Sigmoid colon (tissue), 7 donors: ENCODE results near the gene DCAF16. TPM values are rescaled to one million over a fixed set of nuclear protein-coding genes. Genes with fewer than 3 reads are reported as not detected.

ENCODE experiments used
- DNase-seq: peaks from one replicate; pipeline ENCODE4 v3.0.0-alpha.2; 2019
- H3K27ac ChIP-seq, 4 donors: fragments of 200-600 bp; sonication (generic); one replicate each; pipeline ENCODE4 v1.5.1; 2016 to 2019; ENCODE audit warnings: mild to moderate bottlenecking in 1 of 4
- H3K27me3 ChIP-seq, 3 donors: fragments of 200-600 bp; sonication (generic); one replicate each; pipeline ENCODE4 v1.5.1; 2019; ENCODE audit warnings: mild to moderate bottlenecking in 1 of 3
- H3K36me3 ChIP-seq, 4 donors: fragments of 200-600 bp; sonication (generic); one replicate each; pipeline ENCODE4 v1.5.1; 2016 to 2019
- H3K4me1 ChIP-seq, 4 donors: fragments of 200-600 bp; sonication (generic); one replicate each; pipeline ENCODE4 v1.5.1; 2017 to 2019
- H3K4me3 ChIP-seq, 4 donors: fragments of 200-600 bp; sonication (generic); one replicate each; pipeline ENCODE4 v1.5.1; 2017 to 2019; ENCODE audit warnings: mild to moderate bottlenecking in 2 of 4, moderate library complexity in 1 of 4
- H3K9me3 ChIP-seq, 4 donors: fragments of 200-600 bp in 3 of 4; sonication (generic) in 3 of 4; one replicate each; pipeline versions ENCODE4 v1.5.1 to v1.6.1; 2013 to 2019
- EP300 ChIP-seq, 4 donors: sonication (generic); formaldehyde crosslinking; IDR thresholded peaks; one replicate each; pipeline ENCODE4 v1.6.1; 2017; ENCODE audit warnings: antibody characterized with exemption in 4 of 4
- POLR2A ChIP-seq, 2 donors: fragments of 450-650 bp; IDR thresholded peaks; one replicate each; pipeline ENCODE4 v1.6.1; 2016; ENCODE audit warnings: antibody characterized with exemption in 2 of 2, mild to moderate bottlenecking in 2 of 2, moderate library complexity in 2 of 2
- POLR2AphosphoS5 ChIP-seq, 4 donors: sonication (generic); formaldehyde crosslinking; IDR thresholded peaks; one replicate each; pipeline ENCODE4 v1.6.1; 2017; ENCODE audit warnings: antibody characterized with exemption in 4 of 4
- WGBS, 2 donors: extraction: QIAGEN DNeasy Blood & Tissue Kit; methylation state at CpG; one replicate each; pipeline ENCODE4 v1.1.7; 2013; 5-methylcytosine and 5-hydroxymethylcytosine counted together
- intact Hi-C: fragments of 100-400 bp; cut with DNase I; formaldehyde crosslinking; loops from one replicate; pipeline ENCODE4 v1.15.1; 2023
- polyA plus RNA-seq, 3 donors: library from polyadenylated mRNA; stranded (reverse); fragments of 200-250 nt; gene quantifications; one replicate each; pipeline ENCODE4 v1.2.3, GENCODE V29; 2013
- total RNA-seq, 4 donors: library from RNA; depleted of rRNA; stranded (reverse); fragments of >200 nt; gene quantifications; one replicate each; pipeline ENCODE4 v1.1.0, GENCODE V29; 2016
- TF ChIP-seq, protein P1 (sequence below), 4 experiments: fragments of 450-650 bp in 3 of 4; fragments of 200-600 bp in 1 of 4; IDR thresholded peaks; one replicate each; pipeline ENCODE4 v1.5.1; 2016 to 2019; ENCODE audit warnings: antibody characterized with exemption in 4 of 4, mild to moderate bottlenecking in 3 of 4, moderate library complexity in 2 of 4
- donor health status: healthy with polysubstance abuse.
- donor health status: Bipolar disorder and iron deficiency.
- donor health status: healthy.

The DCAF16 gene
- total and polyA plus RNA-seq, 7 donors, result 5.8 to 31.5 (median 23.2) TPM

DNA sequence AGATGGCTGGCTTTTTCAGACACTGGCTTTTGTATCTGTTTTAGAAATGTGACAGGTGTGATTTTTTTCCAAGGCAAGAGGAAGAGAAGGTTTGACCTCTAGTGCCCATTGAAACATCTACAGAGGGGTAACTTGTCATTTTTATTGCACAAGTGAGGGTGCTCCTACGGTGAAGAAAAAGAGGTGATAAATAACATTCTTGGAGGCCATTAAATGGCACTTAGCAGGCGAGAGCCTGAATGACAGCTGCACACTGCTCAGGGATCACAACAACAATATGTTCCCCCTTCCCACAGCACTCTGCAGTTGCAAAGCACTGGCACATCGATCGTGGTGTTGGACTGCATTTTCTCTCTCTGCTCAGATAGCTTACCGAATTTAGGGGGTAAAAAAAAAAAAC, 52.1 kb downstream of the DCAF16 start:
- no peaks in the 10 kb centered on the region for H3K27me3 ChIP-seq
- no peak for DNase-seq
- H3K9me3 ChIP-seq, result no peaks in the 10 kb centered on the region
- H3K4me3 ChIP-seq, result no peak overlapping the region
- intact Hi-C loops, result no loop called here
- no peak overlapping the region for H3K27ac ChIP-seq
- 44 to 60% methylated on average over 5 of the region's 5 CpGs for WGBS, 2 donors
- TF ChIP-seq POLR2AphosphoS5 (IDR thresholded peaks at IDR 0.05), result no peak
- no peak for TF ChIP-seq POLR2A (IDR thresholded peaks at IDR 0.05)
- TF ChIP-seq, protein P1, sequence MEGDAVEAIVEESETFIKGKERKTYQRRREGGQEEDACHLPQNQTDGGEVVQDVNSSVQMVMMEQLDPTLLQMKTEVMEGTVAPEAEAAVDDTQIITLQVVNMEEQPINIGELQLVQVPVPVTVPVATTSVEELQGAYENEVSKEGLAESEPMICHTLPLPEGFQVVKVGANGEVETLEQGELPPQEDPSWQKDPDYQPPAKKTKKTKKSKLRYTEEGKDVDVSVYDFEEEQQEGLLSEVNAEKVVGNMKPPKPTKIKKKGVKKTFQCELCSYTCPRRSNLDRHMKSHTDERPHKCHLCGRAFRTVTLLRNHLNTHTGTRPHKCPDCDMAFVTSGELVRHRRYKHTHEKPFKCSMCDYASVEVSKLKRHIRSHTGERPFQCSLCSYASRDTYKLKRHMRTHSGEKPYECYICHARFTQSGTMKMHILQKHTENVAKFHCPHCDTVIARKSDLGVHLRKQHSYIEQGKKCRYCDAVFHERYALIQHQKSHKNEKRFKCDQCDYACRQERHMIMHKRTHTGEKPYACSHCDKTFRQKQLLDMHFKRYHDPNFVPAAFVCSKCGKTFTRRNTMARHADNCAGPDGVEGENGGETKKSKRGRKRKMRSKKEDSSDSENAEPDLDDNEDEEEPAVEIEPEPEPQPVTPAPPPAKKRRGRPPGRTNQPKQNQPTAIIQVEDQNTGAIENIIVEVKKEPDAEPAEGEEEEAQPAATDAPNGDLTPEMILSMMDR (IDR thresholded peaks at IDR 0.05), result no peak
- TF ChIP-seq EP300 (IDR thresholded peaks at IDR 0.05), result no peak
- no peaks in the 10 kb centered on the region for H3K36me3 ChIP-seq
- H3K4me1 ChIP-seq, result no peaks in the 10 kb centered on the region

- Histone ChIP-seq H3K4me1 (no peaks in the 10 kb centered on the region), H3K36me3 (no peaks in the 10 kb centered on the region), H3K27me3 (no peaks in the 10 kb centered on the region), H3K4me3 (no peak overlapping the region), H3K9me3 (no peaks in the 10 kb centered on the region), H3K27ac (no peak overlapping the region)
- intact Hi-C loops, result no loop called here
- 74 to 81% methylated on average over 1 of the region's 1 CpG for WGBS, 2 donors
- DNase-seq, result no peak
- TF ChIP-seq, protein P1 (IDR thresholded peaks at IDR 0.05), result no peak
Observed at GRCh38 chr4:17757621-17758020, 52.9 kb downstream of the DCAF16 start.

DNA sequence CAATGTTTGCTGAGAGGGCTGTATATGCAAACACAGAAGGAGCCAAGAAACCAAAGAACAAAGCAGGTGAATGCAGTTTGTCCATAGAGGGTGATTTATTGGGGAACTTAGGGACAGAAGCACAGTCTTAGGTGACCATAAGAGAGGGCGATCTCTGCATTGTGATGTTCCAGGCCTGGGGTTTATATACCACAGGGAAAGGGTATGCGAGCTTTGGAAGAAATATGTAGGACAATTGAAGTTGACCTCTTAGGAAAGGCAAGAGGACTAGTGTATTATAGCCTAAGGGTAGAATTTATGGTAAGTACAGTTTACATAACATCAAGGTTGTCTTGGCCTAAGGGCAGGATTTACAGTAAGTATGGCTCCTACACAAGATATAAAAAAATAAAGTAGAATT, 56.9 kb downstream of the DCAF16 start:
- DNase-seq, result no peak
- Histone ChIP-seq H3K36me3 (no peaks in the 10 kb centered on the region), H3K4me1 (no peaks in the 10 kb centered on the region), H3K4me3 (no peak overlapping the region), H3K27ac (no peak overlapping the region), H3K27me3 (no peaks in the 10 kb centered on the region), H3K9me3 (no peaks in the 10 kb centered on the region)
- intact Hi-C loops, result no loop called here
- TF ChIP-seq POLR2A (IDR thresholded peaks at IDR 0.05) (no peak), POLR2AphosphoS5 (IDR thresholded peaks at IDR 0.05) (no peak), EP300 (IDR thresholded peaks at IDR 0.05) (no peak)
- TF ChIP-seq, protein P1 (IDR thresholded peaks at IDR 0.05), result no peak
- 90 to 97% methylated on average over 2 of the region's 2 CpGs for WGBS, 2 donors

Other genes with a start within 250 kb of the DCAF16 start
- gene LAP3, start 233.6 kb downstream of the DCAF16 start, total RNA-seq, result 10 to 100 TPM; 37.1 to 69.9 (median 51.3) TPM
- gene LAP3, start 233.6 kb downstream of the DCAF16 start, polyA plus RNA-seq, result 100 to 1,000 TPM in 1 of 3 donors, 10 to 100 TPM in 2; 55.3 to 126 (median 70.1) TPM
- 10 to 100 TPM; 17.1 to 24.0 (median 18.7) TPM for gene MED28, start 196.1 kb downstream of the DCAF16 start, total RNA-seq
- gene MED28, start 196.1 kb downstream of the DCAF16 start, polyA plus RNA-seq, result 10 to 100 TPM in 1 of 3 donors, 1 to 10 TPM in 2; 8.4 to 15.2 (median 9.2) TPM
- gene FAM184B, start 29.1 kb downstream of the DCAF16 start, total RNA-seq, result not detected
- under 1 TPM; under 0.01 to 0.23 (median 0.23) TPM for gene FAM184B, start 29.1 kb downstream of the DCAF16 start, polyA plus RNA-seq
- gene NCAPG, start 222 bp upstream of the DCAF16 start, total RNA-seq, result under 1 TPM; under 0.01 to 0.68 (median 0.47) TPM
- 1 to 10 TPM in 2 of 3 donors, under 1 TPM in 1; under 0.01 to 8.2 (median 2.5) TPM for gene NCAPG, start 222 bp upstream of the DCAF16 start, polyA plus RNA-seq
- 10 to 100 TPM; 27.5 to 46.0 (median 31.4) TPM for gene LCORL, start 211.0 kb upstream of the DCAF16 start, total RNA-seq
- gene LCORL, start 211.0 kb upstream of the DCAF16 start, polyA plus RNA-seq, result 1 to 10 TPM; 3.2 to 4.2 (median 3.5) TPM